ENCODE measurements around the gene XRCC1.
"Not testable (repeated sequence)": the region's sequence is repeated elsewhere in the genome, so short reads cannot be mapped to it uniquely, and the experiment has no call there.

The XRCC1 gene

GRCh38 chr19:43598445-43599240 is 23.3 kb upstream of the XRCC1 start:
- no peak for DNase-seq

DNA sequence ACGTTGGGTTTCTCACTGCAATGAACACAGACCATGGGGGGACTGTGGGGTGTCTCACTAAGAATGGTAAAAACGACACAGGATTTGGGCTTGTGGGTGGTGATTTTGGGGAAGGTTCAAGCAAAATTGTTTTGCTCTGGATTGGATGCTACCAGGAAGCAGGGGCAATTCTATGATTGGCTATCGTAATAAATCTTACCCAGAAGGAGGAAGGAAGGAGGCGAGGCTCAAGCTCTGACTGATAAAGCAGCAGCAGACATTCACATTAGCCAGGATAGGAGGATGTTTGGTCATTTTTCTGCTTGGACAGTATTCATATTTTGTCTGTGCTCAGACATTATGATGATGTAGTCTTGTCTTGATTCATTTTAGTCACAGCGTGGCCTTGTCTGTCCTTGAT is 22.5 kb upstream of the XRCC1 start:
- DNase-seq, result peak; percentile 31

DNA sequence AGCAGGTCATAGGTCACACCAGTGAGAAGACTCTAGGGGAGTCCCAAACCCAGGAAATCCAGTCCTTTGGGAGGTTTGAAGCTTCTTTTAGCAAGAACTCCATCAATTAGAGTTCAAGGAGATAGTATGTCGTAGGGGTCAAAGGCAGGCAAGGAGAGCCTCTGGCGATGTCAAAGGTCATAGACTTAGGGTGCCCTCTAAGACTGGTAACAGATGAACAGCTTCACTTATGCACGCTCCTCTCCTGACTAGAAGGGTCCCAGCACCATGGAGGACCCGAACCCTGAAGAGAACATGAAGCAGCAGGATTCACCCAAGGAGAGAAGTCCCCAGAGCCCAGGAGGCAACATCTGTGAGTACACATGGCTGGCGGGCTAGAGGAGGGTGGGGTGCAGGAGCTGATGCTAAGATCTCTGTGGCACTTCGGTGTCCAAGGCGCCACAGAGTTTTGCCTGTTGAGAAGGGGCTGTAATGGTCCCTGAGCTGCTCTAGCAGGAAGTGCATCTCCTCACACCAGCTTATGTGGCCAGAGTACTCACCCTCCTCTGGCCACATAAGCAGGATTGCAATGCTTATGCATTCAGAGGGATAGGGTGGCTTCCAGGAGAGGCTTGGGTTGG is 21.6 kb upstream of the XRCC1 start:
- peak; percentile 5 for DNase-seq

DNA sequence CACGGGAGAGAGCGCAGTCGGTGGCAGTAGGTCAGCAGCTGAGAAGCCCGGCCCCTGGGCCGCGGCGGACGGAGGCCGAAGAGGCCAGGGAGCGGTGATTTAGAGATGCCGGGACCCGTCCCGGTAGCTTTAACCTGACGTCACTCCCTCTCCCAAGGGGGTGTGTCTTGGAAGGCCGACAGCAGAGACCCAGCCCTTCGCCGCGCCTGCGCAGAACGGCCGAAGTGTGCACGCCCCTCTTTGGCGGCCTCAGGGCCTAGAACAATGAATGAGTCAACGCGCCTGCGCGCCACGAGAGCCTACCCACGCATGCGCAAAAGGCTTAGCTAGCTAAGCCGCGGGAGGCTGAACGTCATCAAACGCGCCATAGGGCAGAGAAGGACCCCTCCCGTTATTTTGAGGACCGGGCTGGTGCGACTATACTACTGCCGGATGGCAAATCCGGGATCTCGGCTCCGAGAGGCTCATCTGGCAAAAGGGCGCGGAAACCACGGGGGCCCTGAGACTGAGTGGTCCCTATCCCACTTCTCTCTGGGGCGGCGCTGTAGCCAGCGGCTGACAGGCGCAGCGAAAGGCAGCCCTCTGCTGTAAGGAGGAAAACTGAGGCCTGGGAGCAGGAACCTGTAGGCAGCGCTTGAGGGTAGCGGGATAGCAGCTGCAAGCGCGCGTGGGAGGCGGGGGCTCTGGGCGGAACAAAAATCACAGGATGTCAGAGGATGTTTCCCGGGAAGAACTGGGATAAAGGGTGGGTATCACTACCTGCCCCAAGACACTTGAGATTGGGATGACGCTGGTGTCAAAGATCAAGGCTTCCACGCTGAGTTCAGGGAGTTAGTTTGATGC is 20.9 kb upstream of the XRCC1 start, which contains the start of the genes IRGQ and ZNF576:
Gene IRGQ (minus strand): TSS at position 136 of the 843 bp plus-strand sequence. CDS start 796 bp downstream, outside the sequence.
Gene ZNF576 (plus strand): TSS at position 597 of the 843 bp plus-strand sequence. CDS start 514 bp downstream, outside the sequence.
- DNase-seq, result peak; percentile 100

GRCh38 chr19:43595605-43595998 is 20.3 kb upstream of the XRCC1 start:
- DNase-seq, result no peak

DNA sequence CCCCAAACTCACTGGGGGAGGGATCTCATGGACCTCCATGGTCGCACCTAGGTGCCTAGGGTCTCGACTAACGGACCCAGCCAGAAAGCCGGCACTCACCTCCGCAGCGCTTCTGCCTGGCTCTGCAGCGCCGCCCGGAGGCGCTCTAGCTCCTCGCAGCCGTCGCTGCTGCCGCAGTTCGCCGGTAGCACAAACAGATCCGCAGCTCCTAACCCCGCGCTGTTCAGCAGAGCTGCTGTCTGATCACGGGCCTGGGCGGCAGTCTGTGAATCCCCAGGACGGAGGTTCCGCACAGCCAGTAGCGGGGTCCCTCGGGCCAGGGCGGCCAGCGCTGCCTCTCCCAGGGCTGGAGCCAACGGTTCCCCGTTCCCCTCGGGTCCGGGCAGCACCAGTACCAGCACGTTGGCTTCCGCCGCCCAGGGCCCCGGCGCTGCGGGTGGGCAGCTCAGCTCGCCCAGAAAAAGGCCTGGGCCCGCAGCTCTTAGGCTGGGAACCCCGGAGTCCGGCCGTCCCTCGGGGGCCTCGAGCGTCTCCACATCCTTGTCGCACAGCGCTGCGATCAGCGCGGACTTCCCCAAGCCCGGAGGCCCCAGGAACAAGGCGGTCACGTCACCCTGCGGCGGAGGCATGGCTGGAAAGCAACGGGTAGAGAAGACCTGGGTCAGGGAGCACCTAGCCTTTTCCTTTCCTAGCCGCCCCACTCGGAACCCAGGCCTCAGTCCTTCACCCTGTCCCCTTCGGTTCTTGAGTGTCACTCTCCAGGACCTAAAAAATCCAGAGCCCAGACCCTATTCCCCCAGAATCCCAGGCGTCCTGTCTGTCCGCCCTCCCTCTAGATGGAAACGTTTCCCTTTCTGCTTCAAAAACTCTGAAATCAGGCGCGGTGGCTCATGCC is 19.6 kb upstream of the XRCC1 start:
- DNase-seq, result peak; percentile 80

GRCh38 chr19:43594081-43594697 is 18.9 kb upstream of the XRCC1 start:
- no peak for DNase-seq

DNA sequence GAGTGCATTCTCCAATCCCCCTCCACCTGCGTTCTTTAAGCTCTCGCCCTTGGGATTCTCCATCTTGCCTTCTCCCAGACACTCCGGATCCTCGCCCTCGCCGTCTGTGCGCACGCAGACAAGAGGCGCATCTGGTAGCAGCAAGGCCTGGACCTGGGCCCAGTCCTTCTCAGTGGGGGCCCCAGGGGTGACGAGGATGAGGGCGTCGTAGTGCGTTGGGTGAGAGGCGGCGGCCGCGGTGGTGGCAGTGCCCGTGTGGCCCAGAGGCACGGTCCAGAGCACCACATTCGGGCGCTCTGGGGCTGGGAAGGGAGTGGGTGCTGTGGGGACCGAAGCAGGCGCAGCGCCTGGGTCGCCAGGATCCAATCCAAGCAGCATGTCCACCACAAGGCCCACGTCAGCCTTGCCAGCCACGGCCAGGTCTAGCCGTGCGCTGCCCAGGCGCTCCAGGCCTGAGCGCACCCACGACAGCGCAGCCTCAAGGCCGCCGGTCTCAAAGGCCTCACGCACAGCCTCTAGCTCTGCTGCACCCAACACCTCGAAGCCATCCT is 17.5 kb upstream of the XRCC1 start:
- DNase-seq, result no peak

DNA sequence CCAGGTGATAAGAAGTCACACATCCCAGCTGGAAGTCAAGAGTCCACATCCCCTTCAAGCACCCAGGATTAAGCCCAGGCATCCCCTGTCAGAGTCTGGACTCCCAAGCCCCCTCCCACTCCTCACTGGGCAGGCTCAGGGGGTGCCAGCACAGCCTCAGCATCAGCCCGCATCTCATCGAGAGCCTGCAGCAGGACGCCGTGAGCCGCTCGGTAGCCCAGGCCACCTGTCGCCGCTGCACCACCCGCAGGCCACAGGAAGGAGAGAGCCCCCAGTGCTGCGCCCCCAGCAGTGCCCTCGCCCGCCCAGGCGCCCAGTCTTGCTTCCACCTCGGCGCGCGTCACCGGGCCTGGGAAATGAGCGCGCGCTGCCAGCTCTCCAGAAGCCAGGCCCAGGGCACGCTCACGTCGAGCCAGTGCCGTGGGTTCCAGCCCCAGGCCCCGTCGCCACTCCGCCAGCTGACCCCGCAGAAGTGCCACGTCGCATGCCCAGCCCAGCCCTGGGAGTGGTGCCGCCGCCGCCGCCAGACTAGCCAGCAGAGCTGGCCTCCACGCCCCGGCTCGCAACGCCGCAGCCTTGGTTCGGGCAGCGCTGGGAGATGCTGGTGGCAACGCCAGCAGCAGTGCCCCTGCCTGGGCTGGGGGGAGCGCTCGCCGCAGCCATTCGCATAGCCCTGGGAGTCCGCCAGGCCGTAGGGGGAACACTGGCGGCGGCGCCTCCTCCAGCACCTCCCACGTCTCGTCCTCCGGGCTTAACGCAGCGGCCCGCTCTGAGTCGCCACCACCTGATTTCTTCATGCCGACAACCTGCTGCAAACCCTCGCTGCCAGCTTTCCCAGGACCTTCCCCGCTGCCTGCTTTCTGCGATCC is 16.8 kb upstream of the XRCC1 start:
- DNase-seq, result no peak

- DNase-seq, result no peak
Observed at GRCh38 chr19:43589678-43590077, 14.4 kb upstream of the XRCC1 start.

GRCh38 chr19:43589277-43589676 is 13.9 kb upstream of the XRCC1 start:
- DNase-seq, result no peak

- not testable (repeated sequence) for DNase-seq
Observed at GRCh38 chr19:43587029-43587428, 11.7 kb upstream of the XRCC1 start.

DNA sequence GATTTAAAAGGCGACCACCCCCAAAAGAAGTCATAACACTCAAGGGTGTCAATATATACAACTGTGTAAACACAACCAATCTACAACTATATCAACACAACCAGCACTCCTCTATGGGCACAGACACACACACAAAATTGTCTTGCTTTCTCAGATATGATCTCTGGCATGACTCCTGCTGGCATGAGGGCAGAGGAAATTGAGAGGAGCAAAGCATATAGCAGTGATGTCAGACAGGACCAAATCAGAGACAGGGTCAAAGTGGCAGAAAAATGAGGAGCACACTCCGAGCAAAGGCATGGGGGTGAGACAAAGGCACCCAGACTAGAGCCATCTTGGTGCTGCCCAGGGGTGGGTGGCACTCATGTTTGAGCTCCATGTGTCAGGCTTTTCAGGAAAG is 11.0 kb upstream of the XRCC1 start:
- DNase-seq, result no peak

DNA sequence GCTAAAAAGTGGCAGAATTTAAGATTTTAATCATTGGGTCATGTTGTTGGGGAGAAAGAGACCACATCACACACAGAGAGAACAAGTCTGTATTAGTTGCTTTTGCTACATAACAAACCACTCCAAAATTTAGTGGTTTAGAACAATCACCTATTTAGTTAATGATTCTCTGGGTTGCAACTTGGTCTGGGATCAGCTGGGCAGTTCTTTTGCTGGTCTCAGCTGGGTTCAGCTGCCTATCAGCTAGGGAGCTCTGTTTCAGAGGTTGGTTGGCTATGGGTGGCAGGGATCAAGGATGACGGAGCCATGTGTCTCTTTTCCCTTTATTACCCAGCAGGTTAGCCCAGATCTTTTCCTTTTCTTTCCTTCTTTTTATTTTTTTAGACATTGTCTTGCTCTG is 9.2 kb upstream of the XRCC1 start:
- no peak for DNase-seq

DNA sequence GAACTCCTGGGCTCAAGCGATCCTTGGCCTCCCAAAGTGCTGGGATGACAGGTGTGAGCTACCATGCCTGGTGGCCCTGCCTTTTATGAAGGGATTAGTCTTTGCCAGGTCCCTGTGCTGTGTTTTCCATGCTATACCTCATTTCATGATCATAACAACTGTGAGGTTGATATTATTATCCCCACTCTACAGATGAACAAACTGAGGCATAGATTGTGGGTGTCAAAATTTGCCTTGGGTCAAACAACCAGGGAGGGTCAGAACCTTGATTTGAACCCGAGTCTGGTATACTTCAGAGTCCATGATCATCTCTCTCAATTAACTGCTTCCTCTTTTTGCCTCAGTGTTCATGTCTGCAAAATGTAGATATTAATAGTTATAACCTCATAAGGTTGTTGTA is 7.2 kb upstream of the XRCC1 start:
- no peak for DNase-seq

GRCh38 chr19:43581467-43581866 is 6.1 kb upstream of the XRCC1 start:
- no peak for DNase-seq

DNA sequence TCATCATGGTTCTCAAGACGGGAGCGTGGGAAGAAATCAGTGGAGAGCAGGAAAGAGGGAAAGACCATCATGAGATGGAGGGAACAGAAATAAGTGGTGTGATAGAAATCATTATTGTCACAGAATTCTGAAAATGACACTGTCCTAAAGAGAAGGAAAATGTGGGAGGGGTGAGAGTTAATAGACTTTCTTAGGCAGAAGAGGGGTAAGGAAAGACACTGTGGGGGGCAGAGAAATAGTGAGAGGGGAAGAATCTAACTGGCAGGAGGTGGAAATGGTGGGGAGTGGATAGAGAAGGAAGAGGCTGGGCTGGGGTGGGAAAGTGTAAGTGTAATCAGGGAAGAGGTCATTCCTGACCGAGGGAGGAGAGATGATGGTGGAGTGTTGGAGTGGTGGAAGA is 3.5 kb upstream of the XRCC1 start:
- no peak for DNase-seq

DNA sequence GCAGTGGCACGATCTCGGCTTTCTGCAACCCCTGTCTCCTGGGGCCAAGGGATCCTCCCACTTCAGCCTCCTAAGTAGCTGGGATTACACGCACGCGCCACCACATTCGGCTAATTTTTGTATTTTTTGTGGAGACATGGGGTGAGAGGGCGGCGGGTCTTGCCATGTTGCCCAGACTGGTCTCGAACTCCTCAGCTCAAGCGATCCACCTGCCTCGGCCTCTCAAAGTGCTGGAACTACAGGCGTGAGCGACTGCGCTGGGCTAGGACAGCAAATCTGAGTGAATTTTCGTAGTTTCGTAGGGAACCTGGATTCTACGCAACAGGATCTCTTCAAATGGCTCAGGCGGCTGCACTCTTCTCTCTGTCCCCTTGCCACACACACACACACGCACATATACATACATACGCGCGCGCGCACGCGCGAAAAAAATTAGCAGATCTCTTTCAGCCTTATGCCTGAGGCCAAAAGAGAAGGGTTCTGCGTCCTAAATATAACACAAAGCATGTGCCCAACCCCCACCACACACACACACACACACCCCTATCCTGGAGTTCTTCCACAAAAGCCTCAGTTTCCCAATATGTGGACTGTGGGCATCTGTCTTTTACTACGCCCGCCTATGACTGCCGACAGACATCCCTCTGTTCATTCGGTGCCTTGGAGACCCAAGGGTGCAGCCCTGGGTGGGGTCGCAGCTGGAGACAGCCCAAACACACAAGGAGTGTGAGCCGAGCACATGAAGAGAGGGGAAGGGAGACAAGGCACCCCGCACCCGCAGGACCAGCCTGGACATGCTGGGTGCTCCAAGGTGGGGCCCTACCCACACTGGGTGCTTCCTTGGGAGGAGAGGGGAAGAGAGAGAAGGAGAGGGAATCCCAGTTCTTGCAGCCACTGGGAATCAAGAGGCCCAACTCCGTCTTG is 890 bp upstream of the XRCC1 start:
- DNase-seq, result no peak

DNA sequence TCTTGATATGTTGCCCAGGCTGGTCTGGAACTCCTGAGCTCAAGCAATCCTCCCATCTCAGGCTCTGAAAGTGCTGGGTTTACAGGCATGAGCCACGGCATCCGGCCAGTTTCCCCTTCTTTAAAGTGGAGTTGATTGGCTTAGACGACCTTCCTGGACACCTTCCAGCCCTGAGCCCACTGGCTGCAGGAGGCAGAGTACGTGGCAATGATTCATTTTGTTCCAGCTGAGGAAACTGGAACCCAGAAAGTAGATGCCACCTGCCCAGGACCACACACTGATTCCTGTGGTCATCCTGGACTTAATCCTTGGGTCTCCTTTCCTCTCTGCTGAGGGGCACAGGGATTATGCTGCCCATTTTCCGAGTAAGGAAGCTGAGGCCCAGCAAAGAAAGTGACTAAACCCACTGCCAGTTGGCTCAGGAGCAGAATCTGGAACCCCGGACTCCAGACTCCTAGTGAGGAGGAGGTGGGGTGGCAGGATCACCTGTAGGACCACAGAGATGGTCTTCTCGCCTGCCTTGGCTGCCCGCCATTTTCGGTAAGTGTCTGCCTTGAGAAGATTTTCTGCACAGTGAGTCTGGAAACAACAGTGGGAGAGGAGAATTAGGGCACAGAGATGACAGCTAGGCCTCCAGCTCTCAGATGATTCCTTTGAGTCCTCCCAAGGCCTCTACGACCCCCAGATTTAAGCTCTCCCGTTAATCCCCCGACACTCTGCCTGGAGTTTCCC is 737 bp downstream of the XRCC1 start:
- no peak for DNase-seq

All from inflammatory macrophage treated with lipopolysaccharide for 4 hours (primary cell).